Measurements from ENCODE around the gene ACTA1. TPM values are rescaled to one million over a fixed set of nuclear protein-coding genes. Genes with fewer than 3 reads are reported as not detected.

The ACTA1 gene
- total RNA-seq, 4 donors from 2014 or later: 0.21 to 10.8 (median 1.7) TPM

- H3K4me3 ChIP-seq (ENCODE audit: low read depth, poor library complexity, severe bottlenecking): no peak overlapping the region
- TF ChIP-seq POLR2A (IDR thresholded peaks at IDR 0.05) (no peak), CTCF (IDR thresholded peaks at IDR 0.05) (no peak)
- intact Hi-C loops (cut with DNase I; ENCODE audit: low total_unique reads): no loop called here
- no peak for DNase-seq (ENCODE audit: low spot score in 2 of 2)
- 7 to 13% methylated on average over 19 of the region's 19 CpGs for WGBS, 2 donors
Measured at GRCh38 chr1:229433364-229434004, 410 bp downstream of the ACTA1 start.

- no peak overlapping the region for H3K4me3 ChIP-seq (ENCODE audit: low read depth, poor library complexity, severe bottlenecking)
- TF ChIP-seq POLR2A (IDR thresholded peaks at IDR 0.05) (no peak), CTCF (IDR thresholded peaks at IDR 0.05) (no peak)
- 7 to 18% methylated on average over 16 to 28 of the region's 37 CpGs for WGBS, 2 donors
- no peak for DNase-seq (ENCODE audit: low spot score in 2 of 2)
- intact Hi-C loops (cut with DNase I; ENCODE audit: low total_unique reads): no loop called here
Measured at GRCh38 chr1:229432905-229433304, 989 bp downstream of the ACTA1 start.

- no peak overlapping the region for H3K4me3 ChIP-seq (ENCODE audit: low read depth, poor library complexity, severe bottlenecking)
- WGBS, 2 donors: 6% methylated on average over 29 of the region's 38 CpGs; no CpG with 5 or more reads in 1 of the 2 donors
- TF ChIP-seq CTCF (IDR thresholded peaks at IDR 0.05) (no peak), POLR2A (IDR thresholded peaks at IDR 0.05) (no peak)
- intact Hi-C loops (cut with DNase I; ENCODE audit: low total_unique reads): no loop called here
- no peak for DNase-seq (ENCODE audit: low spot score in 2 of 2)
Measured at GRCh38 chr1:229432116-229432461, 1.8 kb downstream of the ACTA1 start.

GRCh38 chr1:229431284-229432115 is 2.4 kb downstream of the ACTA1 start:
- intact Hi-C loops (cut with DNase I; ENCODE audit: low total_unique reads): no loop called here
- 3 to 6% methylated on average over 41 to 59 of the region's 65 CpGs for WGBS, 2 donors
- no peak for TF ChIP-seq POLR2A (IDR thresholded peaks at IDR 0.05)
- TF ChIP-seq CTCF (IDR thresholded peaks at IDR 0.05): no peak
- no peak for DNase-seq (ENCODE audit: low spot score in 2 of 2)
- H3K4me3 ChIP-seq (ENCODE audit: low read depth, poor library complexity, severe bottlenecking): no peak overlapping the region

GRCh38 chr1:229430761-229431283 is 3.1 kb downstream of the ACTA1 start:
- no peak overlapping the region for H3K4me3 ChIP-seq (ENCODE audit: low read depth, poor library complexity, severe bottlenecking)
- intact Hi-C loops (cut with DNase I; ENCODE audit: low total_unique reads): no loop called here
- TF ChIP-seq POLR2A (IDR thresholded peaks at IDR 0.05): no peak
- TF ChIP-seq CTCF (IDR thresholded peaks at IDR 0.05): no peak
- 1 to 2% methylated on average over 16 of the region's 16 CpGs for WGBS, 2 donors
- DNase-seq (ENCODE audit: low spot score in 2 of 2): no peak
